Activated T-helper 2 cell treated with anti-CD3 and anti-CD28 coated beads, Interferon-gamma antibody, Interleukin-2, Interleukin-4, amounts not matched to agents 10 μg/mL and 5 μg/mL and 100 μg/mL, durations not matched to agents 14 hours and 24 hours and 36 hours (primary cell): ENCODE results near the gene TBX3. TPM values are rescaled to one million over a fixed set of nuclear protein-coding genes. Genes with fewer than 3 reads are reported as not detected.
"Not testable (repeated sequence)": the region's sequence is repeated elsewhere in the genome, so short reads cannot be mapped to it uniquely, and the experiment has no call there.

ENCODE experiments used
- DNase-seq: peaks from one replicate; pipeline ENCODE4 v3.0.0; 2021; ENCODE audit warnings: low spot score
- H3K27ac Mint-ChIP-seq: one replicate; pipeline ENCODE4 v1.8.0; 2021; ENCODE audit warnings: mixed read lengths
- H3K27me3 Mint-ChIP-seq: one replicate; pipeline ENCODE4 v1.8.0; 2021; ENCODE audit warnings: low read depth, mixed read lengths
- H3K36me3 Mint-ChIP-seq: one replicate; pipeline ENCODE4 v1.8.0; 2021; ENCODE audit warnings: low read depth, mixed read lengths
- H3K4me1 Mint-ChIP-seq: one replicate; pipeline ENCODE4 v1.8.0; 2021; ENCODE audit warnings: low read depth, mixed read lengths
- H3K4me3 Mint-ChIP-seq: one replicate; pipeline ENCODE4 v1.8.0; 2021; ENCODE audit warnings: low read depth, mild to moderate bottlenecking, moderate library complexity, mixed read lengths
- H3K9me3 Mint-ChIP-seq: one replicate; pipeline ENCODE4 v1.8.0; 2021; ENCODE audit warnings: mixed read lengths
- intact Hi-C: fragments of 100-400 bp; cut with micrococcal nuclease; formaldehyde crosslinking; loops from one replicate; pipeline ENCODE4 v1.15.1; 2023
- total RNA-seq: library from RNA; stranded (reverse); gene quantifications from 2 replicates; pipeline ENCODE4 v1.2.3, GENCODE V29; 2022

Gene TBX3
- total RNA-seq, result not detected in 2 replicates

DNA sequence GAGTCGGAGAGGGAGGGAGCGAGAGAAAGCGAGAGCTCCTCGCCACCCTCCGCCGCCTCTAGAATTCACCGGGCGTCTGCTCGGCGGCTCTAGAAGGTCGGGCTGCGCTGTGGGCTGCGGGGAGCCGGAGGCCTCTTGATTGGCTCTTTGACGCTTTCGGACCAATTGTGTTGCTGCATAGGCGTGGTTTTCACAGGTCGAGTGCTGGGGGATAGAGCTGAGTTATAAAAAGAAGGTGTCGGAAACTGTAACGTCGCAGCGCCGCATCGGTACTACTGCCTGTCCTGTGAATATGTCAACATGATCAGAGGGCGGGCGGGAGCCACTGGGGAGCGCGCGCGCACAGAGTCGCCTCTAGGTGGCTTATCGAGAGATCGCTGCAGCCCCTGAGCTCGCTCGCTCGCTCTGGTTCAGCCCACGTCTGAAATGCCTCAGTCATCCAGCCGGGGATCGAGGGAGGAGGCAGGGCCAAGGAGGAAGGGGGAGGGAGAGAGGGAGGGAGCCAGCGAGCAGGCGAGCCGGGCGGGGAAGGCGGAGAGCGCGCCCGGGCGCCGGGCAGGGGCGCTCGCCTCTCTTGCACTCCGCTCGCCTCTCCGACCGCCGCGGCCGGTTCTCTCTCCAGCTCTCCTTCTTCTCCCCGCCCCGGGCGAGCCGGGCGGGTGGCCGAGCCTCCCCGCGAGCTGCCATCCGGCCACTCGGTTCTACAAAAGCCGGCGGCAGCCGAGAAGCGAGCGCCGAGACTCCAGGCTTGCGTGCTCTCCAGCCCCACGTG, at the start of gene TBX3:
Gene TBX3 (minus strand): TSS at position 78 of the 772 bp plus-strand sequence. CDS start 975 bp downstream, outside the sequence.
- intact Hi-C loops, result loop anchor here (2.0 to 5.0 kb wide), 2 partner anchors 17 to 282 kb away; no protein-coding TSS in a partner anchor
- Mint-ChIP-seq H3K4me1 (peaks cover 9% of the 10 kb centered on the region), H3K4me3 (peak within 1 kb of the TSS; percentile 48), H3K9me3 (no peaks in the 10 kb centered on the region), H3K36me3 (peaks cover 4% of the 10 kb centered on the region), H3K27me3 (peaks cover 90% of the 10 kb centered on the region), H3K27ac (no peak within 1 kb of the TSS)
- peak; percentile 21 for DNase-seq

GRCh38 chr12:114732426-114733030, 48.6 kb upstream of the TBX3 start:
- Mint-ChIP-seq H3K36me3 (no peaks in the 10 kb centered on the region), H3K27me3 (peaks cover 18% of the 10 kb centered on the region), H3K4me1 (no peaks in the 10 kb centered on the region), H3K27ac (no peak overlapping the region), H3K9me3 (no peaks in the 10 kb centered on the region), H3K4me3 (no peak overlapping the region)
- no peak for DNase-seq
- intact Hi-C loops, result no loop called here

DNA sequence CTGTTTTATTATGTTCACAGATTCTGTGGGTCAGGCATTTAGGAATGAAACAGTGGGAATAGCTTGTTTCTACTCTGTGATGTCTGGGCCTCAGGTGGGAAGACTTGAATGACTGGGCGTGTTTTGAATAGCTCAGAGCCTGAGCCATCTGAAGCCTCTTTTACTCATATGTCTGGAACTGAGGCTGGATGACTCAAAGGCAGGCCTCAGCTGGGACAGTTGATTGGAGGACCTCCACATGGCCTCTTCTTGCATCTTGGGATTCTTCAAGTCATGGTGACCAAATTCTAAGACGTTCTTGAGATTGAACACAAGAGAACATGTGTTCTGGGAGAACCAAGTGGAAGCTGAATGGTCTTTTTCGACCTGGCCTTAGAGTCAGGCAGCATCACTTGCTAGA, 45.8 kb upstream of the TBX3 start:
- no peak overlapping the region for H3K27ac Mint-ChIP-seq
- intact Hi-C loops, result no loop called here
- peaks cover 4% of the 10 kb centered on the region for H3K27me3 Mint-ChIP-seq
- no peak overlapping the region for H3K4me3 Mint-ChIP-seq
- H3K4me1 Mint-ChIP-seq, result no peaks in the 10 kb centered on the region
- no peaks in the 10 kb centered on the region for H3K9me3 Mint-ChIP-seq
- no peaks in the 10 kb centered on the region for H3K36me3 Mint-ChIP-seq
- no peak for DNase-seq

DNA sequence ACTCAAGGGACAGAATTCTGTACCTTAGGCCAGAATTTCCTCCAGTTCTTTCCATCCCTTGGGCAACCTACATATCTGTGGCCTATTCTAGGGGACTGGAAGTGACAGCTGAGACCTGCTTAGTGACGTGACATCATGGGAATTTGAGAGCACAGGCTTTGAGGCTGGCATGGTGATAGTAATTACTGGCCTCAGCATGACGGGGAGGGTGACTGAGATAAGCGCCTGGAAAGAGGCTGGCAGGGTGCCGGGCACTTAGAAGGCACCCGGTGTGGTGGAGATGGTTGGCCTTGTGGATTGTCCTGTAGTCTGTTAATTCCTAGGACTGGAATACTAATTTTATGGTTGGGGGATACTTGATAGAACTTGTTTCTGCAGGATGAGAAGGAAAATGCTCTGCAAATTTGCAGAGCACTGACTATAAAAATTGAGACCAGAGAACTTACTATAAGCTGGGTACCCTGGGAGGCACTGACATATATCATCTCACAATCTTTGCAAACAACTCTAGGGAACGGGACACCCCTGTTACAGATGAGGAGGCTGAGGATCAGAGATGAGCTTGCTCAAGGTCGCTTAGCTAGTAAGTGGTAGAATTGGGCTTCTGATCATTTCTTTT, 42.2 kb upstream of the TBX3 start:
- no peak overlapping the region for H3K4me3 Mint-ChIP-seq
- no peaks in the 10 kb centered on the region for H3K36me3 Mint-ChIP-seq
- H3K4me1 Mint-ChIP-seq, result no peaks in the 10 kb centered on the region
- intact Hi-C loops, result no loop called here
- no peaks in the 10 kb centered on the region for H3K9me3 Mint-ChIP-seq
- H3K27ac Mint-ChIP-seq, result no peak overlapping the region
- no peaks in the 10 kb centered on the region for H3K27me3 Mint-ChIP-seq
- DNase-seq, result no peak

GRCh38 chr12:114722176-114722575, 38.2 kb upstream of the TBX3 start:
- intact Hi-C loops, H3K27ac Mint-ChIP-seq, H3K36me3 Mint-ChIP-seq, H3K9me3 Mint-ChIP-seq, DNase-seq, H3K4me3 Mint-ChIP-seq, H3K4me1 Mint-ChIP-seq, H3K27me3 Mint-ChIP-seq: not testable (repeated sequence)

- DNase-seq, result no peak
- Mint-ChIP-seq H3K27ac (no peak overlapping the region), H3K4me3 (no peak overlapping the region), H3K36me3 (no peaks in the 10 kb centered on the region), H3K9me3 (peaks cover 2% of the 10 kb centered on the region), H3K27me3 (no peaks in the 10 kb centered on the region), H3K4me1 (no peaks in the 10 kb centered on the region)
- intact Hi-C loops, result no loop called here
These were observed 37.3 kb upstream of the TBX3 start for GRCh38 chr12:114721266-114721665.

DNA sequence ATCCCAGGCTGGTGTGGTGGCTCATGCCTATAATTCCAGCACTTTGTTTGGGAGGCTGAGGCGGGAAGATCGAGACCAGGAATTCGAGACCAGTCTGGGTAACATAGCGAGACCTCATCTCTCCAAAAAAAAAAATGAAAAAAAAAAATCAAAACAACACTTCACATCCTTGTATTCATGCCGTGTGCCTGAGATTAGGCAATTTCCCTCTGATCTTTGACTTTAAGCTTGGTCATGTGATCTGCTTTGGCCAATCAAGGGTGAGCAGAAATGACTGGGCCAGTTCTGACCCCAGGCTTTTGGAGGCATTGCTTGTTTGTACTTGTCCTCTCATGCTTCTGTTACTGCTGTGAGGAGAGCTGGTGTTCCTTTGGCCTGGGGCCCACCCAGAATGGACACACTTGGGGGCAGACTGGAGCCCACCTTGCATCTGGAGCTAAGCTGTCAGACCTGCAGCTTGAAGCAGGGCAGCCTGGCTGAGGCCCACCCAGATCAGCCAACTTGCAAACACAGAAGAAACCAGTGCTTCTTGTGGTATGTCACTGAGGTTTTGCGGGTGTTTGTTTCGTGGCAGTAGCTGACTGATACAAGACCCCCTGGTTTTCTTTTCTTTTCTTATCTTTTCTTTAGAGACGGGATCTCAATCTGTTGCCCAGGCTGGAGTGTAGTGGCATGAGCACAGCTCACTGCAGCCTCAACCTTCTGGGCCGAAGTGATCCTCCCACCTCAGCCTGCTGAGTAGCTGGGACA, 29.7 kb upstream of the TBX3 start:
- H3K36me3 Mint-ChIP-seq, result no peaks in the 10 kb centered on the region
- H3K27ac Mint-ChIP-seq, result no peak overlapping the region
- H3K9me3 Mint-ChIP-seq, result peaks cover 3% of the 10 kb centered on the region
- no peaks in the 10 kb centered on the region for H3K4me1 Mint-ChIP-seq
- no peak for DNase-seq
- H3K4me3 Mint-ChIP-seq, result no peak overlapping the region
- intact Hi-C loops, result no loop called here
- H3K27me3 Mint-ChIP-seq, result no peaks in the 10 kb centered on the region

DNA sequence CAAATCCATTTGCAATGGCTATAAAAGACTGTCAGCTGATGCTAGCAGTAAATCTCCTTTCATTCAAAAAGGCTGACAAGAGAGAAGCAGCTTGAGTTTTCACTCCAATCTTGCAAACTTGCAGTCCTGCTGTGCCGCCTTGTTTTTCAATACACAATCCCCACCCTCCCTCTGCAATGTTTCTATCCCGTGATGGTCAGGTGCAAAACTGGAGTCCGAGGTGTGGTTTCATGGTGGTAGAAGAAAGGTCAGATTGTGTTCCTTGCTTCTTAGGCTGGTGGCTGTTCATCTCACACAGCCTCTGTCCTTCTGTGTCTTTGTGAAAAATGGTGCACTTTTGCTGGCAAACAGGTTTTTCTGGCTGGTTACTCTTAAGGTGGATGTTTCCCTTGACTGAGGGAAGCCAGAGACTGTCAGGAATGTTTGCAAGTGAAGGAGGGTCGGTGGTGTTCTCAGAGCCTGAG, 27.7 kb upstream of the TBX3 start:
- intact Hi-C loops, result no loop called here

DNA sequence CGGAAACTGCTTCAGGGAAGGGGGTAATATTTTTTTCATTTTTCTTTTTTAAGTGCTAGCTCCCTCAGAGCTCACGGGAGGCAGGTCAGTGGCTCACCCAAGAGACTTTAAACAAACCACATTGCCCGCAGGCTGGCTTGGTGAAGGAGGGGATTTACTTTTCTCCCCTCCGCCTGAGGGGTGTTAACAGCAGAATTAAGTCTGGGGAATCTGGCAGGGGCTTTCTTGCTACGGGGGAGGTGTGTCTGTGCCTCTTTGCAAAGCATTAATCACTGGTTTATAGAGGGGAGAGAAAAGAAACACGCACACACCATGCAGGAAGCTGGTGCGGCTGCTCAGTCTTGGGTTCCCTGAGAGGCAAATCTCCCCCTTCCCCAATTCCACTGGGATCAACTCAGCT, 26.2 kb upstream of the TBX3 start:
- no peak overlapping the region for H3K27ac Mint-ChIP-seq
- H3K4me1 Mint-ChIP-seq, result no peaks in the 10 kb centered on the region
- H3K9me3 Mint-ChIP-seq, result no peaks in the 10 kb centered on the region
- DNase-seq, result no peak
- H3K36me3 Mint-ChIP-seq, result no peaks in the 10 kb centered on the region
- no peaks in the 10 kb centered on the region for H3K27me3 Mint-ChIP-seq
- no peak overlapping the region for H3K4me3 Mint-ChIP-seq
- intact Hi-C loops, result no loop called here

More for the DNA sequence above, 27.7 kb upstream of the TBX3 start:
- H3K4me1 Mint-ChIP-seq, result no peaks in the 10 kb centered on the region
- H3K4me3 Mint-ChIP-seq, result no peak overlapping the region
- H3K27me3 Mint-ChIP-seq, result no peaks in the 10 kb centered on the region
- H3K36me3 Mint-ChIP-seq, result no peaks in the 10 kb centered on the region
- no peak for DNase-seq
- H3K27ac Mint-ChIP-seq, result no peak overlapping the region
- peaks cover 3% of the 10 kb centered on the region for H3K9me3 Mint-ChIP-seq

DNA sequence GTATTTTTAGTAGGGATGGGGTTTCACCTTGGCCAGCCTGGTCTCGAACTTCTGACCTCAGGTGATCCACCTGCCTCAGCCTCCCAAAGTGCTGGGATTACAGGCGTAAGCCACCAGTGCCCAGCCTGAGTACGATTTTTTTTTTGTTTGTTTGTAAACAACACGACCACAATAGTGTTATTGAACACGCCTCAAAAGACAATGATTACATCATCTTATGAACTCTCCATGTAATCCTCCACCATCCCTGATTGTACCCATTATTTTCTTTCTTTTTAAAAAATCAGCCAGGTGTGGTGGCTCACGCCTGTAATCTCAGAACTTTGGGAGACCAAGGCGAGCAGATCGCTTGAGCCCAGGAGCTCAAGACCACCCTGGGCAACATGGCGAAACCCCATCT, 25.1 kb upstream of the TBX3 start:
- H3K4me3 Mint-ChIP-seq, result no peak overlapping the region
- intact Hi-C loops, result no loop called here
- H3K9me3 Mint-ChIP-seq, result no peaks in the 10 kb centered on the region
- no peaks in the 10 kb centered on the region for H3K4me1 Mint-ChIP-seq
- no peak overlapping the region for H3K27ac Mint-ChIP-seq
- no peak for DNase-seq
- peaks cover under 1% of the 10 kb centered on the region for H3K27me3 Mint-ChIP-seq
- H3K36me3 Mint-ChIP-seq, result no peaks in the 10 kb centered on the region

- H3K9me3 Mint-ChIP-seq, intact Hi-C loops, H3K36me3 Mint-ChIP-seq, H3K4me3 Mint-ChIP-seq, H3K27me3 Mint-ChIP-seq, DNase-seq, H3K27ac Mint-ChIP-seq, H3K4me1 Mint-ChIP-seq: not testable (repeated sequence)
These were observed 24.6 kb upstream of the TBX3 start for GRCh38 chr12:114708598-114708997.

DNA sequence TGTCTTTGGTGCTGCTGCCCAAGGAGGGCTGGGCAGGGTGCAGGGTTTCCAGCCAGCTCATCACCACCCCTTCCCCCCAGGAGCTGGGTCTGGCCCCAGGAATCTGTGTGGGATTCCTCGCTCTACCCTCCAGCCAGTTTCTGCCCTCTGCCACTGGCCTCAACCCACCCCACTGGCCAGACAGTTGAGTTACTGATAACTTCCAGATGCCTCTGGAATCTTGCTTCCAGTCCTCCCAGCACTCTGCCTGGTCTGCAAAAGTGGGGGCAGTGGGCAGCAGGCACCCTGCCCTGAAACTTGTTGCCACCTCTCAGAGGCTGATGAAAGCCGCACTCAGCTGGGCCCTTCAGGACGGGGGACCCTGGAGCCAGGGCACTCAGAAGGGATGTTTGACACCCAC, 20.1 kb upstream of the TBX3 start:
- Mint-ChIP-seq H3K4me1 (no peaks in the 10 kb centered on the region), H3K9me3 (no peaks in the 10 kb centered on the region), H3K4me3 (no peak overlapping the region), H3K36me3 (no peaks in the 10 kb centered on the region), H3K27ac (no peak overlapping the region), H3K27me3 (peaks cover 36% of the 10 kb centered on the region)
- DNase-seq, result no peak
- intact Hi-C loops, result no loop called here
